ENCODE measurements around the gene CACNA1H.
A peak's percentile ranks its signal among the peaks of the same experiment; 100 is the strongest.

Gene CACNA1H

GRCh38 chr16:1141716-1142115, 11.2 kb upstream of the CACNA1H start:
- no peak for DNase-seq (ENCODE audit: low read depth in 2 of 2, low spot score in 1 of 2)

- DNase-seq (ENCODE audit: low read depth in 2 of 2, low spot score in 1 of 2) = no peak
These were observed 10.0 kb upstream of the CACNA1H start for GRCh38 chr16:1142911-1143310.

GRCh38 chr16:1143761-1144450, 9.0 kb upstream of the CACNA1H start:
- DNase-seq (ENCODE audit: low read depth in 2 of 2, low spot score in 1 of 2) = no peak

- no peak for DNase-seq (ENCODE audit: low read depth in 2 of 2, low spot score in 1 of 2)
These were observed 8.2 kb upstream of the CACNA1H start for GRCh38 chr16:1144476-1145382.

GRCh38 chr16:1145383-1146100, 7.4 kb upstream of the CACNA1H start:
- no peak for DNase-seq (ENCODE audit: low read depth in 2 of 2, low spot score in 1 of 2)

GRCh38 chr16:1146409-1146808, 6.5 kb upstream of the CACNA1H start:
- DNase-seq (ENCODE audit: low read depth in 2 of 2, low spot score in 1 of 2) = no peak

- no peak for DNase-seq (ENCODE audit: low read depth in 2 of 2, low spot score in 1 of 2)
These were observed 5.9 kb upstream of the CACNA1H start for GRCh38 chr16:1147027-1147426.

GRCh38 chr16:1149101-1149636, 3.7 kb upstream of the CACNA1H start:
- no peak for DNase-seq (ENCODE audit: low read depth in 2 of 2, low spot score in 1 of 2)

GRCh38 chr16:1150511-1150982, 2.4 kb upstream of the CACNA1H start:
- no peak for DNase-seq (ENCODE audit: low read depth in 2 of 2, low spot score in 1 of 2)

GRCh38 chr16:1151424-1152122, 1.3 kb upstream of the CACNA1H start:
- no peak for DNase-seq (ENCODE audit: low read depth in 2 of 2, low spot score in 1 of 2)

GRCh38 chr16:1152123-1152638, 725 bp upstream of the CACNA1H start:
- DNase-seq (ENCODE audit: low read depth in 2 of 2, low spot score in 1 of 2) = peak; percentile 24 to 57

- no peak for DNase-seq (ENCODE audit: low read depth in 2 of 2, low spot score in 1 of 2)
These were observed 714 bp downstream of the CACNA1H start for GRCh38 chr16:1153480-1154160.

- DNase-seq (ENCODE audit: low read depth in 2 of 2, low spot score in 1 of 2) = no peak
These were observed 1.5 kb downstream of the CACNA1H start for GRCh38 chr16:1154291-1154886.

GRCh38 chr16:1154887-1155331, 2.0 kb downstream of the CACNA1H start:
- no peak for DNase-seq (ENCODE audit: low read depth in 2 of 2, low spot score in 1 of 2)

GRCh38 chr16:1155353-1156054, 2.6 kb downstream of the CACNA1H start:
- DNase-seq (ENCODE audit: low read depth in 2 of 2, low spot score in 1 of 2) = no peak

GRCh38 chr16:1156055-1156982, 3.4 kb downstream of the CACNA1H start:
- no peak for DNase-seq (ENCODE audit: low read depth in 2 of 2, low spot score in 1 of 2)

- DNase-seq (ENCODE audit: low read depth in 2 of 2, low spot score in 1 of 2) = no peak
These were observed 4.2 kb downstream of the CACNA1H start for GRCh38 chr16:1156983-1157638.

Measured in stimulated activated CD8-positive, alpha-beta memory T cell treated with anti-CD3 and anti-CD28 coated beads, Interleukin-4, amount 100 ng/mL, for 4 hours (primary cell).